HG03575 (cell line): ENCODE measurements around the gene ARID3A.

ENCODE experiments used
- ATAC-seq: cut with Tn5 transposase; IDR thresholded peaks from one replicate; pipeline ENCODE4 v1.9.1; 2021; ENCODE audit not compliant: unreplicated experiment, insufficient number of reproducible peaks, low FRiP score; ENCODE audit errors: extremely low read depth

The ARID3A gene

DNA sequence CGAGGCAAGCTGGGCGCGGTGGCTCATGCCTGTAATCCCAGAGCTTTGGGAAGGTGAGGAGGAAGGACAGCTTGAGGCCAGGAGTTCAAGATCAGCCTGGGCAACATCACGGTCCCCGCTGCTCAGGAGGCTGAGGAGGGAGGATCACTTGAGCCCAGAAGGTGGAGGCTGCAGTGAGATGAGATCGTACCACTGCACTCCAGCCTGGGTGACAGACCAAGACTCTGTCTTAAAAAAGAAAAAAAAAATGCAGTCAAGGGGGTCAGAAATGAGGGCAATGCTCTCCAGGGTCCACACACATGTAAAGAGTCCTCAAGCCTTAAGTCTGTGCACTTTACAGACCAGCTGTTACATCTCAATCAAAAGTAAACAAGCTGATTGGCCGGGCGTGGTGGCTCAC lies 21.3 kb upstream of the ARID3A start:
- ATAC-seq = no peak

DNA sequence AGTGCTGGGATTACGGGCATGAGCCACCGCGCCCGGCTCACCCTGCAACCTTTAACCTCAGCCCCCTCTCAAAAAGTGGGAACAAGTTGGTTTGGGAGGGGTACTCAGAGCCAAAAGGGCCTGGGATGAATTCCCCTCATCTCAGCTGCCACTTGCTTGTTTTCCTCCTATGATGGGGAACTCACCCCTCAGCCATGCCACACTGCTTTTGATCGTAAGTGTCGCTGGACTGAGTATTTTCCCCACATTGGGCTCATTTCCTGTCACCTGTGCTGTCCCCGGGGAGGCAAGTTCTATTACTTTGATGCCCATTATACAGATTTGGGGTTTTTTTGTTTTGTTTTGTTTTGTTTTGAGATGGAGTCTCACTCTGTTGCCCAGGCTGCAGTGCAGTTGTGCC lies 19.4 kb upstream of the ARID3A start:
- ATAC-seq = no peak

DNA sequence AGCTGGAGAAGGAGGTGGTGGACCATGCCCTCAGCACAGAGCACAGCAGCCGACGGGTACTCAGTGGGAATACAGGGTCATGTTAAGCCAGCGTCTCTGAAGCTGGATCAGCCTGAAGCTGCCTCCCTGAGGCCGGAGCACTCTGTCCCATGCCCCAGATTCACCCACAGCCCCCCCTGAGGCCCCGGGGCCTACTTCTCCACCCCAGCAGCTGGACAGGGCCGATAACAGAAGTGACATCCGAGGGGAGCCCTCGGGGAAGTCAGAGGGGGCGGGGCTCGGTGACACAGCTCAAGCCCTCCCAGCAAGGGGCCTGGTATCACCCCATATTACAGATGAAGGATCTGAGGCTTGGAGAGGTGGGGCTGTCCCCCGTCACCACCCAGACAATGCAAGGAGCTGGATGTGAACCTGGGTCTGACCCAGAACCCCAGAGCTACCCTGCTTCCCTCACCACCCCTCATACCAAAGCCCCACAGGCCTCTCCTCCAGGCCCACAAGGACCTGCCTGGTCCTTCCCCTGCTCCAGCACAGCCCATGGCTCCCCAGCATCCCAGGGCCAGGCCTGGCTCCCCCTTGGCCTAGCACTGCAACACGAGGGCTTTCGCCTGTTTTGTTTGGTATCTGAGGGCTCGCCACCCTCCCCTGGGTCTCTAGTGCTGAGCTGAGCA lies 18.5 kb upstream of the ARID3A start:
- ATAC-seq = no peak

DNA sequence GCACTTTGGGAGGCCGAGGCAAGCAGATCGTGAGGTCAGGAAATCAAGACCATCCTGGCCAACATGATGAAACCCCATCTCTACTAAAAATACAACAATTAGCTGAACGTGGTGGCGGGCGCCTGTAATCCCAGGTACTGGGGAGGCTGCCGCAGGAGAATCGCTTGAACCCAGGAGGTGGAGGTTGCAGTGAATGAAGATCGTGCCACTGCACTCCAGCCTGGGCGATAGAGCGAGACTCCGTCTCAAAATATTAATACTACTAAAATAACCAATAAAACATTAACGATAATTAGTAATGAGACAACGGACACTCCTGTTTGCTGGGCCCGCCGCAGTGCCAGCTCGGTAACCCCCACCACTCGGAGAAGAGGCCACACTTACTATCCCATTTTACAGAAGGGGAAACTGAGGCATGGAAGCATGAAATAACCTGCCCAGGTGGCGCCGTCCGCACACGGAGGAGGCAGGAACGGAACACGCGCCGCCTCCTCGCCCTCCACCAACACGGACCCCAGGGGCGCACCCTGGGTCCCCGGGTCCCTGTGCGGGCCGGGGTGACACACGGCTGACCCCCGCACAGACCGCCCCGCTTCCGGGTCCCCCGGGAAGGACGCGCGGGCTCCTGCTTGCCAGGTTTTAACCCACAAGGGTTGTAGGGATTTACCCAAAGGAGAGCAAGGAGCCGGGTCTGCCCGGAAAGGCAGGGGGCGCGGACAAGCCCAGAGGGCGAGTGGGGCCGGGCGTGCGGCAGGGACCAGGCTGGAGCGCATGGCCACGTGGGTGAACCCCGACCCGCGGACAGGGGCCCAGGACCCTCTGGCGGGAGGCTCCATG lies 14.4 kb upstream of the ARID3A start:
- no peak for ATAC-seq

DNA sequence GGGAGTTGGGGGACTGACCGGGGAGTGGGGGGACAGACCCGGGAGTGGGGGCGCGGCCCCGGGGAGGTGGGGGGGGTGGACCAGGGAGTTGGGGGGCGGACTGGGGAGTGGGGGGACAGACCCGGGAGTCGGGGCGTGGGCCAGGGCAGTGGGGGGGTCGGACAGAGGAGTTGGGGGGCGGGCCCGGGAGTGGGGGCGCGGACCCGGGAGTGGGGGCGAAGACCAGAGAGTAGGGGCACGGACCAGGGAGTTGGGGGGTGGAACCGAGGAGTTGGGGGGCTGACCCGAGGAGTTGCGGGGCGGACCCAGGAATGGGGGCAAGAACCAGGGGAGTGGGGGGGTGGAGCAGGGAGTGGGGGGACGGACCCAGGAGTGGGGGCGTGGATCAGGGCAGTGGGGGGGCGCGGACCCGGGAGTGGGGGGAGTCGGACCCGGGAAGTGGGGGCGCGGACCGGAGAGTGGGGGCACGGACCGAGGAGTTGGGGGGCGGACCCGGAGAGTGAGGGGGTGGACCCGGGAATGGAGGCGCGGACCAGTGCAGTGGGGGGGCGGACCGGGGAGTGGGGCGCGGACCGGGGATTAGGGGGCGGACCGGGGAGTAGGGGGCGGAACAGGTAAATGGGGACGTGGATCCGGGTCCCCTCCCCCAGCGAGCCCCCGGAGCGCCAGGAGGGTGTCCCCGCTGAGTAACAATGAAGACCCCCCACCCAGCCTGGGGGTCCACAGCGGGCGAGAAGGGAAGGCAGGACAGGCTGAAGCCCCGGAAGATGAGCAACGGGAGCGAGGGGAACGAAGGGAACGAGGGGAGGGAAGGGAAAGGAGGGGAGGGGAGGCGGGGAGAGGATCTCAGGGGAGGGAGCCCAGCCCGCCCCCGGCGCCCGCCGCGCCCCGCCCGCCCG lies 13.4 kb upstream of the ARID3A start:
- ATAC-seq = no peak

DNA sequence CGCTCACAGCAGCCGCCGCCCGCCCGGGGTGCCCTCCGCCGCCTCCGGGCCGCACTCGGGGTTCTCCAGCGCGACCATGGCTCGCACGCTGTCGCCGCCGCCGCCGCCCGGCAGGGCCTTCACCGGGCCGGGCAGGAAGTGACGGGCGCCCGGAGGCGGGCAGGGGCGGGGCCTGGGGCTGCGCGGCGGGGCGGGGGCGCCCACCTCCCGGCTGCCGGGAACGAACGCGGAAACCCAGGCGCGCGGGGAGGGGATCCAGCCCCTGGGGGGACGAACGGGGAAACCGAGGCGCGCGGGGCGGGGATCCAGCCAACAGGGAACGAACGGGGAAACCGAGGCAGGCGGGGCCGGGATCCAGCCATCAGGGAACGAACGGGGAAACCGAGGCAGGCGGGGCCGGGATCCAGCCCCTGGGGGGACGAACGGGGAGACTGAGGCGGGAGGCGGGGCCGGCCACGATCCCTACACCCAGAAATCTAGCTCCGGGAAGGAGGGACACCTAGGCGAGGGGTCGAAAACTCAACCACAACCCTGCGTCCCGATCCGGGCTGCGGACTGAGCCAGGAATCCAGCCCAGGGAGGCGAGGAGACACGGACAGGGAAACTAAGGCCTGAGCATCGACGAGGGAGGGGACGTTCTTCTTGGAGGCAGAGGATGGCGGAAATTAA lies 12.6 kb upstream of the ARID3A start, which contains the start of gene R3HDM4:
Gene R3HDM4 (minus strand): TSS at position 140 of the 669 bp plus-strand sequence. CDS start 62 bp downstream, at position 78.
- no peak for ATAC-seq

DNA sequence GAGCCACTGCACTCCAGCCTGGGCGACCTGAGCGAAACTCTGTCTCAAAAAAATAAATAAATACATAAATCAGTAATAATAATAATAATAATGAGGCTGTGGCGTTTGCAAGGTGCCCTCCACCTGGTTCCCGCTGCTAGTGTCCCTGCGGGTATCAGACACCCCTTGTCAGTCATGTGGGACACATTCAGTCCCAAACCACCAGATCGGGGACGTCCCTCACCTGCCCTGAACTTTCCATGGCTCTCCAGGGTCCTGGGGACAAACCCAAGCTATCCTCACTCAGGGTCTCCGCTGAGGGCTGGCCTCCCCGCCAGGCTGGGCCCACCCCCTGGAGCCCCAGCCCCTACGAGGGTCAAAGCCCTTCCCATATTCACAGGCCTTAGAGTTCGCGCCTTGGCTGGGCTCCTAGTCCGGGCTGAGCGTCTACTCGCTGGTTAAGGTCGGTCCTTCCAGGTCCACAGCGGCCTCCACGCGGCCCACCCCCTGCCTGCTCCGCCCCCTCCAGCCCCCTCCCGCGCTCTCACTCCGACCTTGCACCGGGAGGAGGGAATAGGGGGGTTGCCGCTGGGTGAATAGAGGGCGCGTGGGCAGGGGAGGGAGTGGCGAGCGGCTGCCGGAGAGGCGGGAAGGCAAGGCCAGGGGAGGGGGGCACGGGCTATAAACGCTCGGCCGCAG lies 9.1 kb upstream of the ARID3A start:
- no peak for ATAC-seq

DNA sequence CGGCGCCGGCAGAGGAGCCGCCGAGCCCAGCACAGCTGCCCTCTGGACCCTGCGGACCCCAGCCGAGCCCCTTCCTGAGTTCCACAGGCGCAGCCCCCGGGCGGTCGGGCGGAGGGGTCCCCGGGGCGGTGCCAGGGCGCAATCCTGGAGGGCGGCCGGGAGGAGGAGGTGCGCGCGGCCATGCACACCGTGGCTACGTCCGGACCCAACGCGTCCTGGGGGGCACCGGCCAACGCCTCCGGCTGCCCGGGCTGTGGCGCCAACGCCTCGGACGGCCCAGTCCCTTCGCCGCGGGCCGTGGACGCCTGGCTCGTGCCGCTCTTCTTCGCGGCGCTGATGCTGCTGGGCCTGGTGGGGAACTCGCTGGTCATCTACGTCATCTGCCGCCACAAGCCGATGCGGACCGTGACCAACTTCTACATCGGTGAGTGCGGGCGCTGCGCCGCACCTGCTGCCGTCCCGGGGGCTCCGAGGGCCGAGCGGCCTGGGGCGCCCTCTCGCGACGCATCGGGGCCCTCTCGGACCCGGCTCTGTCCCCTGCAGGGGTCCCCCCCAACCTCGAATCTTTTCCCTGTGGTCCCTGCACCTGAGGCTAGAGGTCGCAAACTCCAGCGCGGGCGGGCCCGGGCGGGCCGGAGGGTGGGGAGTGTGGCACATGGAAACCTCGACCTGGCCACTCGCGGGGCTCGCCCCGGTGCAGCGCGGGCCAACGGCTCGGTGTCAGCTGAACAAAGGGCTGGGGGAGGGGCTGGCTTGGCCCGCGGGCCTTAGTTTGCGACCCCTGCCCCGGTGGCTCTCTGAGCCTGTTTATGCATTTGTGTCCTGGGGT lies 8.3 kb upstream of the ARID3A start, which contains the start of gene KISS1R:
Gene KISS1R (plus strand): TSS at position 11 of the 829 bp plus-strand sequence. CDS start 170 bp downstream, at position 181.
- ATAC-seq = no peak

DNA sequence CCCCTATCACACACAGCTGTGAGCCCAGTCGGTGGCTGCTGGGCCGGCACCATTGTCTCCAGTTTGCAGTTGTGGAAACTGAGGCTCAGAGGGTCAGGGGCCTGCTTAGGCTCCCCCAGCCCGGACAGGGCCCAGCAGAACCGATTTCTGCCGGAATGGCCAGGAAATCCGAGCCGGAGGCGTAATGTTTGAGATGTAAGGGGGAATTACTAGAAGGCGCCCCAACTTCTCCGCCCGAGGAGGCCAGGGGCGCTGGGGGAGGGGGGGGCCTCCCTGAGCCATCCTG lies 7.7 kb upstream of the ARID3A start:
- no peak for ATAC-seq

DNA sequence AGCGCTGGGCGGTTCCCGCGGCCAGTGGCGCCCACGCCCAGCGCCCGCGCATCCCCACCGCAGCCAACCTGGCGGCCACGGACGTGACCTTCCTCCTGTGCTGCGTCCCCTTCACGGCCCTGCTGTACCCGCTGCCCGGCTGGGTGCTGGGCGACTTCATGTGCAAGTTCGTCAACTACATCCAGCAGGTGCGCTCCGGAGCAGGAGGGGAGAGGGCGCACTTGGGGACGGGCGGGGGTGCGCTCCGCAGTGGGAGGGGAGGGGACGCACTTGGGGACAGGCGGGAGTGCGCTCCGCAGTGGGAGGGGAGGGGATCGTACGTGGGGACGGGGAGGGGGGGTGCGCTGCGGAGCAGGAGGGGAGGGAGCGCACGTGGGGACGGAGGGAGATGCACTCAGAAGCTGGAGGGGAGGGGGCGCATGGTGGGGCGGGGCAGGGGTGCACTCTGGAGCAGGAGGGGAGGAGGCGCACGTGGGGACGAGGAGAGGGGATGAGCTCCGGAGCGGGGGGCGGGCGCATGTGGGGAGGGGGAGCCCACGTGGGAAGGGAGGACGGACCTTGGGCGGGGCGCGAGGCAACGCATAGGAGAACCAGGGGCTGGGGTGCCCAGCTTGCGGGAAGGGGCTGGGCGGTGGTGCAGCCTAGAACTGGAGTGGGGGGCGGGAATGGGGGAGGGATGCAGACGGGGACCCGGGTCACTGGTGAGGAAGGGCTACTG lies 7.2 kb upstream of the ARID3A start:
- ATAC-seq = no peak

DNA sequence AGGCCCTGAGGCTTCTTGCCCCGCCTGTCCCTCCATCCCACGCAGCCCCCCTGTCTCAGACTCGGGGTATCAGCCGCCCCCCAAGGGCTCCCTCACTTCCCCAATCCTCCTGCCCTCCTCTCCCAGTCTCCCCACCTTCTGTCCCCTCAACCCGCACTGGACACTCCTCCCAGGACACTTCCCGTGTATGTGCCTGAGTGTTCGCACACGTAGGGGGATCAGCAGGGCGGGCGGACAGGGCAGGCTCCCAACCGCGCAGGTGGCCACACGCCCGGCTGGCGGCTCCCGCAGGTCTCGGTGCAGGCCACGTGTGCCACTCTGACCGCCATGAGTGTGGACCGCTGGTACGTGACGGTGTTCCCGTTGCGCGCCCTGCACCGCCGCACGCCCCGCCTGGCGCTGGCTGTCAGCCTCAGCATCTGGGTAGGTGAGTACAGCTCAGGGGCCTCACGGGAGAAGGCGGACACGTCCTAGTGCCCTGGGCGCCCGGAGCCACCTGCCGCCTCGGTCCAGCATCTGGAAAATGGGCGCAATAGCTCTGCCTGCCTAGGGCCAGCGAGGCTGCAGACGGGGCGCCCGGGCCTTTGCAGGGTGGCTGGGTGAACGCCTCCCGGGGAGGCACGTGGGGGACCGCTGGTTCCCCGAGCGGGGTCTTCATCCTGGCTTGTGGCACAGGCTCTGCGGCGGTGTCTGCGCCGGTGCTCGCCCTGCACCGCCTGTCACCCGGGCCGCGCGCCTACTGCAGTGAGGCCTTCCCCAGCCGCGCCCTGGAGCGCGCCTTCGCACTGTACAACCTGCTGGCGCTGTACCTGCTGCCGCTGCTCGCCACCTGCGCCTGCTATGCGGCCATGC lies 6.4 kb upstream of the ARID3A start:
- no peak for ATAC-seq

DNA sequence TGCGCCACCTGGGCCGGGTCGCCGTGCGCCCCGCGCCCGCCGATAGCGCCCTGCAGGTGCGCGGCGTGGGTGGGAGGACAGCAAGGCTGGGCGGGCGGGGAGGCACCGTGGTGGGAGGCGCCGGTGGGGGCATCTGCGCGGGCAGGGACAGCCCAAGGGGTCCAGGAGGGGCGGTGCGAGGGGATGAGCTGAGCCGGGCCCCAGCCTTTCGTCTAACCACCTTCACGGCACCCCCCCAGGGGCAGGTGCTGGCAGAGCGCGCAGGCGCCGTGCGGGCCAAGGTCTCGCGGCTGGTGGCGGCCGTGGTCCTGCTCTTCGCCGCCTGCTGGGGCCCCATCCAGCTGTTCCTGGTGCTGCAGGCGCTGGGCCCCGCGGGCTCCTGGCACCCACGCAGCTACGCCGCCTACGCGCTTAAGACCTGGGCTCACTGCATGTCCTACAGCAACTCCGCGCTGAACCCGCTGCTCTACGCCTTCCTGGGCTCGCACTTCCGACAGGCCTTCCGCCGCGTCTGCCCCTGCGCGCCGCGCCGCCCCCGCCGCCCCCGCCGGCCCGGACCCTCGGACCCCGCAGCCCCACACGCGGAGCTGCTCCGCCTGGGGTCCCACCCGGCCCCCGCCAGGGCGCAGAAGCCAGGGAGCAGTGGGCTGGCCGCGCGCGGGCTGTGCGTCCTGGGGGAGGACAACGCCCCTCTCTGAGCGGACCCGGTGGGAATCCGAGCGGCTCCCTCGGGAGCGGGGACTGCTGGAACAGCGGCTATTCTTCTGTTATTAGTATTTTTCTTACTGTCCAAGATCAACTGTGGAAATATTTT lies 5.6 kb upstream of the ARID3A start:
- no peak for ATAC-seq

DNA sequence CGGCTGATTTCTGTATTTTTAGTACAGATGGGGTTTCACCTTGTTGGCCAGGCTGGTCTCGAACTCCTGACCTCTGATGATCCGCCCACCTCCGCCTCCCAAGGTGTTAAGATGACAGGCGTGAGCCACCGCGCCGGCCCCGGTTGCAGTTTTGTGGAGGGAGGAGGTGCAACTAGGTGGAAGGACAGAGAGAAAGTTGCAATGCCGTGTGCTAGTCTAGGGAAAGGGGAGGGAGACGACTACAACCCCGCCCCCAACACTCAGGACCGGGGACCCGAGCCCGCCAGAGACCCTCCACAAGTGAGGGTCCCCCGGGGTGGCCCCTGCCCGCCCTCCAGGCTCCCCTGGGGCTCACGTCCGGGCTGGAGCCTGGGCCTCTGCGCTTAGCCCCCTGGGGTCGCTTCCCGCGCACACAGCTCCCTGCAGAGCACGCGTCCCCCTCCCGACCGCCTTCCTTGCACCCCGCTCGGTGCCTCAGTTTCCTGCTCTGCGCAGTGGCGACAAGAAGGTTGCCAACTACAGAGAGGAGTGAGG lies 1.2 kb upstream of the ARID3A start:
- ATAC-seq = no peak

DNA sequence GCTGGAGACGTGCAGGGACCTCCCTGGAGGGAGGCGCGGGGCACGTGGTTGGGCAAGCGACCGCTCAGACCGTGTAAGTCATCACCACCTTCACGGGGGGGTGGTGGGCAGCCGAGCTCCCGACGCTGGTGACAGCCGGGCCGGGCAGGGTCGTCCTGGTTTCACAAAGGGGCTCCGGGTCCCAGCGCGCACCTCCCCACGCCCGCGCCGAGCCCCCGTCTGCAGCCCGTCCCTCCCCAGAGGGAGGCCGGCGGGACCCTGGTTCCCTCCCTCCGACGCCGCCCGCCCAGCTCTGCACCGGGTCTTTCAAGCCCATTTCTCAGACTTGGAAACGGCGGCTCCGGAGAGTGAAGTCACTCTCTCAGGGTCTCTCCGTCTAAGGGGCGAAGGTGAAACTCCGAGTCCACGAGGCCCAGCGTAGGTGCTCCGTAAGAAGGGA lies 729 bp upstream of the ARID3A start:
- no peak for ATAC-seq

DNA sequence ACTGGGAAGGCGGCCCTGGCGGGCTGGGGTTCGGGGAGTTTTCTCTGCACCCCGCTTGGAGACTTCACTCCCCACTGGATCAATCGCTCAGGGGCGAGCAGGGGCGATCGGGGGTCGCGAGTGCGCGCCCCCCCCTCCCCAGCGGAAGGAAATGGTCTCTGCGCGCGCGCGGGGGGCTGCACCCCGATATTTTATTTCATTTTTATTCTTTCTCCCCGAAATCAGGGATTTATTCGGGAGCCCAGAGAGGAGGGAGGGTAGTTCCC lies 421 bp downstream of the ARID3A start:
- no peak for ATAC-seq
